G401.6 (cell line): ENCODE results near the gene GRIN2A.

ENCODE experiments used
- FAIRE-seq: peaks from 2 replicates; lab custom pipeline; 2012; peaks lifted over from hg19 to GRCh38; lab: Jason Lieb, UNC

The GRIN2A gene

DNA sequence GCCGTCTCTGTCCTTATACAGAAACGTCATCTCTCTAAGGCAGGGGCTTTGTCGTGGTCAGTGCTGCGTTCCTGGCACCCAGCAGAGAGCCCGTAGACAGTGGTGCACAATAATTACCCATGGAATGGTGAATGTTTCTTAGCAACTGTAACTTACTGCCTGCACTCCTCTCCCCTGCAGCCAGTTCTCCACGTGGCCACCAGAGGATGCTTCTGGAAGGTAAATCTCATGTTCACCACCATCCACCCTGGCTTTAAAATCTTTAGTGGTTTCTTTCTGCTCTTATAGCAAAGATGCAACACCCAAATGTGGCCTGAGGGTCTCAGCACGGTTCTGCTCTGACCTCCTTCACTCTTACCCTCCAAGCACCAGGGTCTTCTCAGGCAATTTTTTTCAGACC lies 150.8 kb downstream of the GRIN2A start:
- FAIRE-seq: no peak

DNA sequence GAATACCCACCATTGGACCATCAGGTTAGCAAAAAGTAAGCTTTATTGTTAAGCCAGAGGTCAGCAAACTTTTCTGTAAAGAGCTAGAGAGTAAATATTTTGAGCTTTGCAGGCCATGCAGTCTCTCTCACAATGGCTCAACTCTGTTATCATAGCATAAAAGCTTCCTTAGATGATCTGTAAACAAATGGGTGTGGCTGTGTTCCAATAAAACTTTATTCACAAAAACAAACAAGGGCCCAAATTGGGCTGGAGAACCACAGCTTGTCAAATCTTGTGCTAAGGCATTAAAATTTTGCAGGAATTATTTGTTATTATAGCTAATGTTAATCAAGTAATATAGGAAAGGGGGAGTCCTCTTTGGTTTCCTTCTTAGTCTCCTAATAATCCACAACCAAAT lies 153.6 kb downstream of the GRIN2A start:
- no peak for FAIRE-seq

GRCh38 chr16:10027553-10027952 lies 154.7 kb downstream of the GRIN2A start:
- FAIRE-seq: no peak

DNA sequence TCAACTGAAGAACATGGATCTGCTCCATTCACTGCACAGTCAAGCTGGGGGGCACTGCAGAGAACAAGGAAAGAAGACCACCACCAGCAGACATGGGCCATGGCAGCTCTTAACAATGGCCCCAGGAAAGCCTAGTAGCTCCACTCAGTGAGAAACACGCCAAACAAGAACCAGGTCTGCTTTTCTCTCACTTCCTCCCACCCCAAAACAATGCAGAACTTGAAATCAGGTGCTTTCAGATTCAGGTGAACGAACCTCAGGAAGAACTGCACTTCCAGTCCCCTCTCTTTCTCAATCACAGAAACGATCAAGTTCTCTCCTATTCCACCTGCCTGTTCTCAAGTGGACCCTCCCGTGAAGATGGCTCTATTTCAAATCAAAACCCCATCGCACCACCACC lies 155.6 kb downstream of the GRIN2A start:
- FAIRE-seq: no peak

- no peak for FAIRE-seq
Observed at GRCh38 chr16:10022098-10022497, 160.1 kb downstream of the GRIN2A start.

DNA sequence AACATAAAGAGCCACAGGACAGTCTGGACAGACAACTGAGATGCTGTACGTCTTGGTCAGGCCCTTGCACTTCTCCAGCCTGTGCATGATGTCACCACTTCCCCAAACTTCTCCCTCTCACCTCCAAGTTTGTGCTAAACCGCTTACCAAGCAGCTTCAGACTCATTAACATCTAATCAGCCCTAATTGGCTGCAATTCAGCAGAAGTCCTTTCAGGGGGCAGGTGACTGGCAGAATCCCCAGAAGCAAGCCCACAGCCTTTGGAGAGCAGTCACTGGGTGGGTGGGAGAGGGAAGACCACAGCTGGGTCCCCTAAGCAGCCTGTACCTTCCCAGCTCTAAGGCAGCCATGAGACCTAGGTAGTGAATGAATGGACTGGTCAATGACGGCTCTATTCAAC lies 161.4 kb downstream of the GRIN2A start:
- FAIRE-seq: no peak

GRCh38 chr16:10016752-10017151 lies 165.5 kb downstream of the GRIN2A start:
- no peak for FAIRE-seq

DNA sequence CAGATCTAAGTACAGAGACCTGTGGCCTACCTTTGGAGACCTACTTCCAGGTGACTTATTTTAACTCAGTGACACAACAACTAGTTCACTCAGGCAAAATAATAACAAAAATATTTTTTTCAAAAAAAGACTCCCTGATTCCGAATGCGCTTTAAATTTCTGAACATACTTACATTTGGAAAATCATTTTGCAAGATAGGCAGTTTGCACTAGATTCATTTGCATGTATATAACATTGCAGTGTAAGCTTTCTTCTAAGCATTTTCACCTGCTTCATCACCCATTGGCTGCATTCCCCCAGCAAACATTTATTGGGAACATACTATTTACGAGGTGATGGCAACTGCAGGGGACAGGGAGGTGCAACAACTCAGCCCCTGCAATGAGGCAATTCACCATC lies 166.8 kb downstream of the GRIN2A start:
- no peak for FAIRE-seq

DNA sequence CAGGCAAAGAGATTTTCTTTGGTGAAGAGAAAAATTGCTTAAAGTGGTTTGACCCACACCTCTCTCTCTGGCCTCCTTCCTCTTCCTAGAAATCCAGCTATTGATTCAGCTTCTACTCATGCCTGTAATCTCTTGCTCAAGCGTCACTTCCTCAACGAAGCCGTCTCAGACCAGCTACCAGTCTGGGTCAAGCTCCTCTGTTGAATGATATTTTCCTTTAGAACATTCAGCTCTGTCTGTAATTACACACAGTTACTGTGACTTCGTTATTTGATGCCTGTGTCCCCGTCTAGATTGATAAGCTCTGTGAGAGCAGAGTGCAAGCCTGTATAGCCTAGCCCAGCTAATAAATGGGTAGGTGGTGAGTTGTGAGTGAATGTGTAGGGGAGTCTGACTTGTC lies 168.5 kb downstream of the GRIN2A start:
- no peak for FAIRE-seq

- no peak for FAIRE-seq
Observed at GRCh38 chr16:10013364-10013763, 168.9 kb downstream of the GRIN2A start.

GRCh38 chr16:10009684-10010083 lies 172.5 kb downstream of the GRIN2A start:
- FAIRE-seq: no peak

GRCh38 chr16:10003486-10003885 lies 178.7 kb downstream of the GRIN2A start:
- no peak for FAIRE-seq

DNA sequence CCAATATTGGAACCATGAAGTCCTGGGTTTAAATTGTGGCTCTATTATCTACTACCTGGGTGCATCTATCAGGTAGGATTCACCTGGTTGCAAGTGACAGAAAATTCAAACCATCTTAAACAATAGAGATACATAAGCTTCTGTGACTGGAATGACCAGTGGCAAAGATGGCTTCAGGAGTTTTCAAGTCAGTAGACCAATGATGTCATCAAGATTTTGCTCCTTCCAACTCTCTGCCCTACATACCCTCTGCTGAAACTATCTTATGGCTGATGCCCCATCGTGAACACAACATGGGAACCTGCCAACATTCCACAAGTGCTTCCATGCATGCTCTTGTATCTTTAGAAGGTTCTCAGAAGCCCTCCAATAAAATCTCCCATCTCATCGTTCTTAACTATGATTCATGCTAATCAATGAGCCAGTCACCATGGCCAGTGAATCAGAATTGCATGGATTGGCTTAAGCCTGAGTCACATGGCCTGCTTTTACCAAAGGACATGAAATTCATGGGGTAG lies 180.9 kb downstream of the GRIN2A start:
- FAIRE-seq: no peak

DNA sequence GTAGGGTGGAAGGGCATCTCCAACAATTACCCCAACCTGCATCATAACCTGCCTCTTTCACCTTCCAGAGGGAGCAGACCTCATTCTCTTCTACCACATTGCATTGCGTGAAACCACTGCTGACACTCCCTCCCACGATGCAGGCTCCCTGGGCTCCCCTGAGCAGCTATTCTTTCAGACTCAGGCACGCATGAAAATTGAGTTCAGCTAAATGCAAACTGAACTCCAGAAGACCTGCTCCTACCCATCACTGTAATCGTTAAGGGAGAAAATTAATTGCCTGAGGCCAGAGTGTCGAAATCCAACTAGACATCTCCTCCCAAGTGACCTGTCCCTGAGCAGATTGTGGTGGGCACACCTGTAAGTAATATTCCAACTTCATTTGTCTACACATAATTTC lies 186.0 kb downstream of the GRIN2A start:
- FAIRE-seq: no peak

DNA sequence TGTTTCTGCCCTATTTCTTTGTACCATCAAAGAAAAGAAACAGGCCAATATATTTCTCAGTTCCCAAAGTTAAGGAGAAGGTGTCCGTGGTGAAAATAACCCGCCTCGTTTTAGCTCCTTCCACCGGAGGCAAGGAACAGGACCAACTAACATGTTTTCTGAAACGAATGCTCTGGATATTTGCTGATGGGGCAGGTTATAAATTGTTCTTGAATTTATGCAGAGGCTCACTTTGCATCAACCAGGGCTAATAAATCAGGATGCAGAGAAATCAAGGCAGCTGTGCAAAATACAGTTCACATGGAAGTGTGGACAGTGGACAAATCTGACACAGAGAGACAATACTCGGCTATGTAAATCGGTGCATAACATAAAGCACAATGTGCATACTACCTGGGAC lies 189.8 kb downstream of the GRIN2A start:
- FAIRE-seq: no peak

- no peak for FAIRE-seq
Observed at GRCh38 chr16:9980981-9981380, 201.2 kb downstream of the GRIN2A start.

DNA sequence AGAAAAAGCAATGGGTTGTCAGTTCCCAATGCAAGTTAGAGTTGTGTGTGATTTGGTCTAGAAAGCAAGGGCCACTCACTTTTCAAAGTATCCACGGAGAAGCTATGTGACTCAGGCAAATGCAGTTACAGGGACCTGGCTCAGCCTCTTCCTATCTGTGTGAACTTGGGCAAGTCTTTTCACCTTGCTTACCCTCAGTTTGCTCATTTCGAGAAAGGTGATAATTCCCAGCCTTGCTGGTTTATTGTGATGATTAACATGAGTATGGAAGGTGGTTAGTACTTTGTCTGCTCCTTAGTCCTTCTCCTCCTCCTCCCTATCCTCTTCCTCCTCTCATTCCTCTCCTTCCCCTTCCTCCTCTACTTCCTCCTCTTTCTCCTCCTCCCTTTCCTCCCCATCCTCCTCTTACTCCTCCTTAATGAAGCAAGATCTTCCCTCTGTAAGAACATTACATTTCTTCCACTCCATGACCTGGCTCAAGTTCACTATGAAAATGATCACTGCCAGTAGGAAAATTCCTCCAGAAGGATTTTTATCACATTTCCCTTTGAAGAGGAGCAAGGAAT lies 204.0 kb downstream of the GRIN2A start:
- FAIRE-seq: no peak

DNA sequence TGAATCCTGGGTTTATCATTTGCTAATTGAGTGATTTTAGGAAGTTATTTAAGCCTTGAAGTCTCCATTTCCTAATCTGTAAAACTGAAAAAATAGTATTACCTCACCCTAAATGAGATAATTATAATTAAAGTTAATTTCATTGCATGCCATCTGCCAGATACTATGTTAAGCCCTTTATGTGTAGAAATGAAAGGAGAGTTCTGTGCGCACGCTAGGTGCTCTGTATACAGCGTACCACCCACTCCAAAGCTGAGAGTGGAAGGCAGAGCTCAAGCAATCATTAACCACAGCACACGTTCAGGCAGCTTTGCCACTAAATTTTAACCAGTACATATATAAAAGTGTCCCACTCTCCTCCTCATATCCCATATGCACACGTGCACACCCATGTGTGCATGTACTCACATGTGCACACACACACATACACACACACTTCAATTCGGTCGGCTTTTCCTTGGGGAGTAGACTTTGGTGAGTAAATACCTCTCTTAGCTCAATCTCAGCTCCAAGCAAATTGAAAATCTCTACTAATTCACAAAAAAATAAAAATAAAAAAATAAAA lies 204.8 kb downstream of the GRIN2A start:
- no peak for FAIRE-seq

DNA sequence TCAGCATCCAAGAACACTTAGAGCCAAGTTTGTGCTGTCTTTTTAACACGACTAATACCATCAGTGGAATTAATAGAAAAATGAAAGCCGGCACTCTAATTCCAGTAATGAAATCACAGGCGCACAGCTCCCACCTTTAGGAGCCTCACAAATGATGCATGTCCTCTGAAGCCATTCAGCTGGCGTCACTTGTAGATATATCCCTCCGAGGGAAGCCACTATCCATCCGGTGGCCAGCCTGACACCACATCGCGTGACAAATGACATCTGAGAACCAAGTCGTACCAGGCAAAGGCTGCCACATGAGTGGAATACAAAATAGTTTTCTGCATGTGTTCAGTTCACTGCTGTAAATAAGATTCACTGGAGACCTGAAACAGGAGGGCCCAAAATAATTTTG lies 205.6 kb downstream of the GRIN2A start:
- FAIRE-seq: no peak

- no peak for FAIRE-seq
Observed at GRCh38 chr16:9971907-9972306, 210.3 kb downstream of the GRIN2A start.

GRCh38 chr16:9970796-9971195 lies 211.4 kb downstream of the GRIN2A start:
- no peak for FAIRE-seq

DNA sequence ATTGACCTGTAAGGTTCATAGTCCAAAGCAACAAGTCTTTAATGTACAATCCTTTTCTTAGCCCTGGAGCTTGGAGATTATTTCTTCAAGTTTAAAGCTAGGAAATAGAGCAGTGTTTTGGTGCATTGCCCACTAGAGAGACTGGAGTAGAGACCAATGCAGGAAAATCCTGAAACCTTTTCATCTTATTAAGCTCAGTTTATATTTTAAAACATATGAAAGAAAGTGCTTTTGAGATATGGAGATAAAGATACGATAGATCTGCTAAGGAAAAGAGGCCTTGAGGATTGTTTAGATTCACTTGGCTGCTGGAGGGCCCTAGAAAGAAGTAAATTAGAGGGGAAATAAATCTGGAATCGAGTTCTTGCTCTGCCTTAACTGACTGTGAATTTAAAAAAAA lies 212.0 kb downstream of the GRIN2A start:
- no peak for FAIRE-seq

DNA sequence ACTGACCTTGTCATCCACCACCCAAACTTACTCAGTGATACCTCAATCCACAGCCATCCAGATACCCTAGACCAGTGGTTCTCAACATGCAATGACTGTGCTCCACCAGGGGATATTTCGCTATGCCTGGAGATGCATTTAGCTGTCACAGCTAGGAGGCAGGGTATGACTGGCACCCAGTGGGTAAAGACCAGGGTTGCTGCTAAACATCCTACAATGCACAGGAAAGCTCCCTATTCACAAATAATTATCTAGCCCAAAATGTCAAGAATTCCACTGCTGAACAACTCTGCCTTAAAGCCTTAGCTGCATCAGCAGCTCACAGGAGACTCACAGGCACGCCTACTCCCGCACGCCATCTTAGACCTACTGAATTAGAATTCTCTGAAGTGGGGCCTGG lies 212.6 kb downstream of the GRIN2A start:
- no peak for FAIRE-seq

DNA sequence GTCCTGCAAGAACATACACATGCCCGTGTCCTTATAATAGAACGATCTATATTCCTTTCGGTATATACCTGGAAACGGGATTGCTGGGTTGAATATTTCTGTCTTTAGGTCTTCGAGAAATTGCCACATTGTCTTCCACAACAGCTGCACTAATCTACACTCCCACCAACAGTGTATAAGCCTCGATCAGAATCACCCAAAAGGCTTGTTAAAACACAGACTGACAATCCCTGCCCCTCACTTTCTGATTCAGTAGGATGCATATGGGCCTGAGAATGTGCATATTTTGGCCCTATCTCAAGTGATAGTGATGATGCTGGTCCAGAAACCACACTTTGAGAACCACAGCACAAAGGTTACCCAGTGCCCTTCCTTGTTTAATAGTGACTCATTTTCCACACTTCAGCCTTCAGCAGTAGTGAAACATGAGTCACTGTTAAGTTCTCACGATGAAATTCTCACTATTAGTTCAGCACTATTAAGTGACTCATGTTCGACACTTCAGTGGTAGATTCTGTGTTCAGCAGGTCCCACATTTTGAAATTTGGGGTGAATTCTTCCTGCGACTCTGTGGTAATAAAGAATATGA lies 215.6 kb downstream of the GRIN2A start:
- no peak for FAIRE-seq
